OCI-LY1 (cell line): Measurements from ENCODE around the gene PPM1N.

ENCODE experiments used
- CTCF ChIP-seq: fragments of 200-600 bp; sonication (generic), shearing (Covaris generic); IDR thresholded peaks from 2 replicates; pipeline ENCODE4 v1.5.1; 2017; ENCODE audit warnings: mild to moderate bottlenecking, antibody characterized with exemption, low read length, moderate library complexity, mixed read lengths
- EZH2 ChIP-seq: fragments of 200-600 bp; sonication (generic), shearing (Covaris generic); IDR thresholded peaks from 2 replicates; pipeline ENCODE4 v1.8.0; 2017; ENCODE audit warnings: borderline replicate concordance, mixed run types, mild to moderate bottlenecking, antibody characterized with exemption, low read length, moderate library complexity, mixed read lengths

- TF ChIP-seq EZH2 (no peak), CTCF (no peak)
Observed at GRCh38 chr19:45467115-45467455, 31.2 kb upstream of the PPM1N start.
